ENCODE measurements around the gene DISP3.
A peak's percentile ranks its signal among the peaks of the same experiment; 100 is the strongest.

DNA sequence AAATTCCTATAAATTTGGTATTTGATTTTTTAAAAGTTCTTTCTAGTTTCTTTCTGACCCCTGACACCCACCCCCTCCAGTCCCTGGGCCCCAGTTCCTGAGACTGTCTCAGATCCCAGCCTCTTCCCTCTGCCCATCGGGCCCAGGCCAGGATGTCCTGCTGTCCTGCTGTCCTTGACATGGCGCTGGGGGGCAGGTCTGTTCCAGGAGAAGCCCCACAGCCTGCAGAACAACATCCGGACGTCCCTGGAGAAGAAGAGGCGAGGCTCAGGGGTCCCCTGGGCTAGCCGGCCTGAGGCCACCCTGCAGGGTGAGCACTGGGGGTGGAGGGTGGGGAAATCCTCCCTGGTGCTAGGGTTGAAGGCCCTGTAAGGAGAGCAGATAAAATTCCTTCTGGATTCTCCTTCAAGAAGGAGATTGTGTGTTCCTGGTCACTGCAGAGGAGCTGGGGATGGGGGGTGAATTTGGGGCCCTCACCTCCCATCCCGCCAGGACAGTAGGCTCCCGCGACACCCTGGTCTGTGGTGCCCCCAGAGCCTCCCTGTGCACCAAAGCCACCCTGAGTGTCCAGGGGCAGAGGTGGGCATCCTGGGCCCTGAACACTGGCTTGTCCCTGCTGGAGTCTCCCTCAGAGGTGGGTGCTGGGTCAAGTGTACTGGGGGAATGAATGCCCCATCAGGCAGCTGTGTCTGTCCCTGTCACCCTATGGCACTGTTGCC lies 45.0 kb downstream of the DISP3 start:
- TF ChIP-seq, protein P1, sequence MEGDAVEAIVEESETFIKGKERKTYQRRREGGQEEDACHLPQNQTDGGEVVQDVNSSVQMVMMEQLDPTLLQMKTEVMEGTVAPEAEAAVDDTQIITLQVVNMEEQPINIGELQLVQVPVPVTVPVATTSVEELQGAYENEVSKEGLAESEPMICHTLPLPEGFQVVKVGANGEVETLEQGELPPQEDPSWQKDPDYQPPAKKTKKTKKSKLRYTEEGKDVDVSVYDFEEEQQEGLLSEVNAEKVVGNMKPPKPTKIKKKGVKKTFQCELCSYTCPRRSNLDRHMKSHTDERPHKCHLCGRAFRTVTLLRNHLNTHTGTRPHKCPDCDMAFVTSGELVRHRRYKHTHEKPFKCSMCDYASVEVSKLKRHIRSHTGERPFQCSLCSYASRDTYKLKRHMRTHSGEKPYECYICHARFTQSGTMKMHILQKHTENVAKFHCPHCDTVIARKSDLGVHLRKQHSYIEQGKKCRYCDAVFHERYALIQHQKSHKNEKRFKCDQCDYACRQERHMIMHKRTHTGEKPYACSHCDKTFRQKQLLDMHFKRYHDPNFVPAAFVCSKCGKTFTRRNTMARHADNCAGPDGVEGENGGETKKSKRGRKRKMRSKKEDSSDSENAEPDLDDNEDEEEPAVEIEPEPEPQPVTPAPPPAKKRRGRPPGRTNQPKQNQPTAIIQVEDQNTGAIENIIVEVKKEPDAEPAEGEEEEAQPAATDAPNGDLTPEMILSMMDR (IDR thresholded peaks at IDR 0.05 in 8 of 11, conservative IDR thresholded peaks at IDR 0.05 in 3 of 11) = no peak
- TF ChIP-seq POLR2A (IDR thresholded peaks at IDR 0.05) (no peak), POLR2AphosphoS5 (IDR thresholded peaks at IDR 0.05) (peak in 1 of 3 donors; percentile 34)

Measured in spleen (tissue), 7 donors.